ENCODE data around the gene NUDT7. TPM values are rescaled to one million over a fixed set of nuclear protein-coding genes. Genes with fewer than 3 reads are reported as not detected.

The NUDT7 gene
- total RNA-seq, 1 donor from 2014 or later, result 1.8 TPM

DNA sequence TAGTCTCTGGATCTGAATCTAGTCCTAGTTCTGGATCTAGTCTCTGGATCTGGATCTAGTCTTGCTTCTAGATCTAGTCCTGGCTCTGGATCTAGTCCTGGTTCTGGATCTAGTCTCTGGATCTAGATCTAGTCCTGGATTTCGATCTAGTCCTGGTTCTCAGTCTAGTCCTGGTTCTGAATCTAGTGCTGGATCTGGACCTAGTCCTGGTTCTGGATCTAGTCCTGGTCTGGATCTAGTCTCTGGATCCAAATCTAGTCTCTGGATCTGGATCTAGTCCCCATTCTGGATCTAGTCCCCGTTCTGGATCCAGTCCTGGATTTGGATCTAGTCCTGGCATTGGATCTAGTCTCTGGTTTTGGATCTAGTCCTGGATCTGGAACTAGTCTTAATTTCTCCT lies 36.2 kb downstream of the NUDT7 start:
- TF ChIP-seq, protein P1, sequence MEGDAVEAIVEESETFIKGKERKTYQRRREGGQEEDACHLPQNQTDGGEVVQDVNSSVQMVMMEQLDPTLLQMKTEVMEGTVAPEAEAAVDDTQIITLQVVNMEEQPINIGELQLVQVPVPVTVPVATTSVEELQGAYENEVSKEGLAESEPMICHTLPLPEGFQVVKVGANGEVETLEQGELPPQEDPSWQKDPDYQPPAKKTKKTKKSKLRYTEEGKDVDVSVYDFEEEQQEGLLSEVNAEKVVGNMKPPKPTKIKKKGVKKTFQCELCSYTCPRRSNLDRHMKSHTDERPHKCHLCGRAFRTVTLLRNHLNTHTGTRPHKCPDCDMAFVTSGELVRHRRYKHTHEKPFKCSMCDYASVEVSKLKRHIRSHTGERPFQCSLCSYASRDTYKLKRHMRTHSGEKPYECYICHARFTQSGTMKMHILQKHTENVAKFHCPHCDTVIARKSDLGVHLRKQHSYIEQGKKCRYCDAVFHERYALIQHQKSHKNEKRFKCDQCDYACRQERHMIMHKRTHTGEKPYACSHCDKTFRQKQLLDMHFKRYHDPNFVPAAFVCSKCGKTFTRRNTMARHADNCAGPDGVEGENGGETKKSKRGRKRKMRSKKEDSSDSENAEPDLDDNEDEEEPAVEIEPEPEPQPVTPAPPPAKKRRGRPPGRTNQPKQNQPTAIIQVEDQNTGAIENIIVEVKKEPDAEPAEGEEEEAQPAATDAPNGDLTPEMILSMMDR (IDR thresholded peaks at IDR 0.05; ENCODE audit: insufficient read depth, low read length, severe bottlenecking), result no peak
- H3K36me3 ChIP-seq (ENCODE audit: control insufficient read depth, insufficient read depth, low read length), result no peaks in the 10 kb centered on the region
- no peaks in the 10 kb centered on the region for H3K27me3 ChIP-seq (ENCODE audit: control insufficient read depth, insufficient read depth, low read length)
- H3K4me3 ChIP-seq (ENCODE audit: low read depth, low read length), result no peak overlapping the region
- FAIRE-seq, result no peak
- no peak for DNase-seq (ENCODE audit: low read depth)

DNA sequence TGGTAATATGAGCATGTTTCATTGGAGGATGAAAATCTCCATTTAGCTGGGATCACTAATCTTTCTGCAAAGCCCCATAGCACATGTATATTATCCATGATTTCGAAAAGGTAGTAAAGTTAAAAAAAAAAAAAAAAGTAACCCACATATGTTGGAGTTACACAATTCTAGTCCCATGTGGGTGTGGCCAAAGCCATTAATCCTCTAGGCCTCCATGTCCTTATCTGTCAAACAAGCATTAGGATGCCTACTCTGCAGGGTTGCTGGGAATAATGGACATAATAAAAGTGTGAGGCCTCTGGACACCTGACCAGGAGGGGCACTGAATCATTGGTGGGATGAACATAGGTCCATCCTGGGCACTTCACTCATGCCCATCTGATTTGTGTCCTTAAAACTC lies 36.9 kb downstream of the NUDT7 start:
- TF ChIP-seq, protein P1 (IDR thresholded peaks at IDR 0.05; ENCODE audit: insufficient read depth, low read length, severe bottlenecking), result no peak
- FAIRE-seq, result no peak
- Histone ChIP-seq H3K27me3 (ENCODE audit: control insufficient read depth, insufficient read depth, low read length) (no peaks in the 10 kb centered on the region), H3K4me3 (ENCODE audit: low read depth, low read length) (no peak overlapping the region), H3K36me3 (ENCODE audit: control insufficient read depth, insufficient read depth, low read length) (no peaks in the 10 kb centered on the region)
- DNase-seq (ENCODE audit: low read depth), result no peak

DNA sequence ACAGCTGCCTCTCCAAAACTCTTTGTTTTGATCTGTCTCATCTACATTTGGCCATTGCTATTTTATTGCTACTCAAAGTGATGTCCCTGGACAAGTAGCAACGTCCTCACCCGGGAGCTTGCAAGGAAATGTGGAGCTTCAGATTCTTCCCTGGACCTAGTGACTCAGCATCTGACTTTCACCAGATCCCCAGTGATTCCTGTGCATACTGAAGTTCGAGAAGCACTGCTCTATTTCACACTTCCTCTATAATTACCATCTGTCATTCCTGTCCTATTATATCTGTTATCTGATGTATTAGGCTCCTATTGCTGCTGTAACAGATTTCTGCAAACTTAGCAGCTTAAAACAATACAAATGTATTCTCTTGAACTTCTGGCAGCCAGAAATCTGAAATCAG lies 37.5 kb downstream of the NUDT7 start:
- FAIRE-seq (no peak), DNase-seq (ENCODE audit: low read depth) (no peak)
- TF ChIP-seq, protein P1 (IDR thresholded peaks at IDR 0.05; ENCODE audit: insufficient read depth, low read length, severe bottlenecking), result no peak
- no peaks in the 10 kb centered on the region for H3K36me3 ChIP-seq (ENCODE audit: control insufficient read depth, insufficient read depth, low read length)
- no peaks in the 10 kb centered on the region for H3K27me3 ChIP-seq (ENCODE audit: control insufficient read depth, insufficient read depth, low read length)
- H3K4me3 ChIP-seq (ENCODE audit: low read depth, low read length), result no peak overlapping the region

DNA sequence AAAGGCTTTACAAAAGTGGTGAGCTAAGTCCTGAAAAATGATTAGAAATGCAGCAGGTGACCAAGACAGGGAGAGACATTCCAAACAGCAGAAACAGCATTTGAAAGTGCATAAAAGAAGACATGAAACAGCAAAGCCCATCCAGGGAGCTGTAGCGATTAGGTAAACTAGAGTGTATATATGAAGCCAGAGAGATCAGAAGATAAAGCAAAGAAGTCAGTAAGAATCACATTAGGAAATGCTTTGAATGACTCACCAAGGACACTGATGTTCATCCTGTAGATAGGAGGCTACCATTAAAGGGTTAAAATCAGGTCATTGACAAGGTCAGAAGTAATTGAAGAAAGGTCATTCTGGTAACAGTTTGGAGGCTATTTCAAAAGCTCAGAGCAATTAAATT lies 38.5 kb downstream of the NUDT7 start:
- no peak for DNase-seq (ENCODE audit: low read depth)
- Histone ChIP-seq H3K4me3 (ENCODE audit: low read depth, low read length) (no peak overlapping the region), H3K27me3 (ENCODE audit: control insufficient read depth, insufficient read depth, low read length) (no peaks in the 10 kb centered on the region), H3K36me3 (ENCODE audit: control insufficient read depth, insufficient read depth, low read length) (no peaks in the 10 kb centered on the region)
- TF ChIP-seq, protein P1 (IDR thresholded peaks at IDR 0.05; ENCODE audit: insufficient read depth, low read length, severe bottlenecking), result no peak
- no peak for FAIRE-seq

DNA sequence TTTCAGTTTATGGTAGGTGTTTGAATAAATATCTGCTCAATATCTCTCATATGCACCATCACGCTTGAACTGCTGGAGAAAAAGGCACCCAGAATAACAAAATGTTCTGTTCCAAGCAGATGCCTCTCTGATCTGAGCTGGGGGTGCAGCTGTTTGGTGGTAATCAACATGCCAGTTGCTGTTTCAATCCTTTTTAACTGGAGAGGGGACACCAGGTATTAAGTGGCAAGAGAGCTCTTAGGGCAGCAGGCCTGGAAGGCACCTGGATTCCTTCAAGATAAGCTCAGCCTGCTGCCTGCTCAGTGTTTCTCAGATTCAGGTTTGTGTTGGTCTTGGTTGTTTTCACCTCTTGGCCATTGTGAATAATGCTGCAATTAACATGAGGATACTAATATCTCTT lies 38.9 kb downstream of the NUDT7 start:
- H3K4me3 ChIP-seq (ENCODE audit: low read depth, low read length), result no peak overlapping the region
- DNase-seq (ENCODE audit: low read depth) (no peak), FAIRE-seq (no peak)
- H3K27me3 ChIP-seq (ENCODE audit: control insufficient read depth, insufficient read depth, low read length), result no peaks in the 10 kb centered on the region
- TF ChIP-seq, protein P1 (IDR thresholded peaks at IDR 0.05; ENCODE audit: insufficient read depth, low read length, severe bottlenecking), result no peak
- no peaks in the 10 kb centered on the region for H3K36me3 ChIP-seq (ENCODE audit: control insufficient read depth, insufficient read depth, low read length)

DNA sequence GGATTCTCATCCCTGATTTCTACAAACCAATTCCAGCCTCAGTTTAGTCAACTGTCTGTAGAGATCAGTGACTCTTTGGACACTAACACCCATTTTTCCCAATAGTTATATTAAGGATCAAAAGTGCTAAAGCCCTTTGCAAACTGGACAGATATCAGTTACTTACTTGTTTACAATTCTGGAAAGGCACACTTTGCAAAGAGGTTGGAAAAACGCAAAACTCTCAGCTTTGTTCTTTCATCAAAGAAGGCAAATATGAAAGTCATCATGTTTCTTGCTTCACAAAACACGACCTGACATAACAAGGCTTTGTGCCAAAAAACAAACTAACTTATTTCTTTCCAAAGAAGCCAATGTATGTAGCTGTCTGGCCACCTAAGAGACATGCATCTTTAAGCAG lies 39.9 kb downstream of the NUDT7 start:
- Histone ChIP-seq H3K4me3 (ENCODE audit: low read depth, low read length) (no peak overlapping the region), H3K27me3 (ENCODE audit: control insufficient read depth, insufficient read depth, low read length) (no peaks in the 10 kb centered on the region), H3K36me3 (ENCODE audit: control insufficient read depth, insufficient read depth, low read length) (no peaks in the 10 kb centered on the region)
- DNase-seq (ENCODE audit: low read depth) (no peak), FAIRE-seq (no peak)
- TF ChIP-seq, protein P1 (IDR thresholded peaks at IDR 0.05; ENCODE audit: insufficient read depth, low read length, severe bottlenecking), result no peak
